A673 (cell line): ENCODE results near the gene NANS.

Source experiments
- CTCF ChIP-seq: fragments of 300-800, 200-600 bp; sonication (generic); conservative IDR thresholded peaks from 2 replicates; pipeline ENCODE4 v1.5.1; 2017; ENCODE audit warnings: low read depth, mild to moderate bottlenecking, antibody characterized with exemption, low read length, moderate library complexity, mixed read lengths
- EZH2 ChIP-seq: fragments of 200-600 bp; sonication (generic); IDR thresholded peaks from 2 replicates; pipeline ENCODE4 v1.6.1; 2017; ENCODE audit warnings: borderline replicate concordance, low read depth, mild to moderate bottlenecking, mixed read lengths, antibody characterized with exemption, low read length; ENCODE audit not compliant: poor library complexity, severe bottlenecking

GRCh38 chr9:98100456-98100855, 43.9 kb downstream of the NANS start:
- TF ChIP-seq CTCF (no peak), EZH2 (no peak)
